ENCODE data around the gene CCT6B.
"Not testable (repeated sequence)": the region's sequence is repeated elsewhere in the genome, so short reads cannot be mapped to it uniquely, and the experiment has no call there.

CCT6B gene, protein sequence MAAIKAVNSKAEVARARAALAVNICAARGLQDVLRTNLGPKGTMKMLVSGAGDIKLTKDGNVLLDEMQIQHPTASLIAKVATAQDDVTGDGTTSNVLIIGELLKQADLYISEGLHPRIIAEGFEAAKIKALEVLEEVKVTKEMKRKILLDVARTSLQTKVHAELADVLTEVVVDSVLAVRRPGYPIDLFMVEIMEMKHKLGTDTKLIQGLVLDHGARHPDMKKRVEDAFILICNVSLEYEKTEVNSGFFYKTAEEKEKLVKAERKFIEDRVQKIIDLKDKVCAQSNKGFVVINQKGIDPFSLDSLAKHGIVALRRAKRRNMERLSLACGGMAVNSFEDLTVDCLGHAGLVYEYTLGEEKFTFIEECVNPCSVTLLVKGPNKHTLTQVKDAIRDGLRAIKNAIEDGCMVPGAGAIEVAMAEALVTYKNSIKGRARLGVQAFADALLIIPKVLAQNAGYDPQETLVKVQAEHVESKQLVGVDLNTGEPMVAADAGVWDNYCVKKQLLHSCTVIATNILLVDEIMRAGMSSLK

DNA sequence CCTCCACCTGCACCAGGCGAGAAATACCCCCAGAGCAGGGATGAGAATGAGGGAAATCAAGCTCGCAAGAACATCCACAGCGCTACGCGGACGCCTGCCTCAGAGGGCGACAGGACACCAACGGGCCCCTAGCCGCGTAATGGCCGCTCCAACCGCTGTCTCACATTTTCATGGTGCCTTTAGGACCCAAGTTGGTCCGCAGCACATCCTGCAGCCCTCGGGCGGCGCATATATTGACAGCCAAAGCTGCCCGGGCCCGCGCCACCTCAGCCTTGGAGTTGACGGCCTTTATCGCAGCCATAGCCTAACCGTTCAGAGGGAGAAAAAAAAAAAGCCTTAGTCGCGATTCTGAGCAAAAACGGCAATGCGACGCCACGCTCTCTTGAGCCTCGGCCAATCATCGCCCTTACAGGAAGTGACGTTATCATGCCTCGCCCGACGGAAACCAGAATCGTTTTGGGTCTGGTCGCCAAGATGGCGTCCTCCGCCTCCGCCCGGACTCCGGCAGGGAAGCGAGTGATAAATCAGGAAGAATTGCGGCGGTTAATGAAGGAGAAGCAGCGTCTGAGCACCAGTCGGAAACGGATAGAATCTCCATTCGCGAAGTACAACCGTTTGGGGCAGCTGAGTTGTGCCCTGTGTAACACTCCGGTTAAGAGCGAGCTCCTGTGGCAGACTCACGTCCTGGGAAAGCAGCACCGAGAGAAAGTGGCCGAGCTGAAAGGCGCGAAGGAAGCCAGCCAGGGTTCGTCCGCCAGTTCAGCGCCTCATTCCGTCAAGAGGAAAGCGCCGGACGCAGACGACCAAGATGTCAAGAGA lies at the start of gene CCT6B, which contains the start of gene ZNF830:
CCT6B (minus strand) TSS at position 368 of the 819 bp plus-strand sequence; CDS start at position 301, 67 bp downstream.
ZNF830 (plus strand) TSS at position 448 of the 819 bp plus-strand sequence; CDS start at position 475, 27 bp downstream.
- peak; percentile 83 to 98 (median 92) for DNase-seq
- intact Hi-C loops (cut with DNase I), result loop anchor here (1.0 to 10.0 kb wide), 2 partner anchors 19 to 133 kb away; partner anchors contain the start of gene LIG3

DNA sequence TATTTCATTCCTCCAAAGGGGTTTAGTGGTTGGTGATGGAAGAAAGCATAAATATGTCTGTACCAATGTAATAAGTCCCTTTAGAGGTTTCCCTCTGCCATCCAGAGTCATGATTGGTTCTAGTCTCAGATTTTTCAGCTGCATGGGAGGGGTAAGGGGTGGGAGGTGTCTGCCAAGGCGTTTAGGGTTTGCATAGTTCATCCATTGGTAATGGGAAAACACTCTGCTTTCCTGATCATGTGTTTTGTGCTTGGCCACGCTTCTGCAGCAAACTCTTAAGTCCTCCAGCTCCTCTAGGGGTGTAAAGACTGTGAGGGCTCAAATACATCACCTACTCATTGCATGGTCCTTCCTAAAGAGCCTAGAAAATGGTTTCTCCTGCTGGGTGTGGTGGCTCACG lies 48.8 kb upstream of the CCT6B start:
- no peak for DNase-seq
- intact Hi-C loops (cut with DNase I), result no loop called here

DNA sequence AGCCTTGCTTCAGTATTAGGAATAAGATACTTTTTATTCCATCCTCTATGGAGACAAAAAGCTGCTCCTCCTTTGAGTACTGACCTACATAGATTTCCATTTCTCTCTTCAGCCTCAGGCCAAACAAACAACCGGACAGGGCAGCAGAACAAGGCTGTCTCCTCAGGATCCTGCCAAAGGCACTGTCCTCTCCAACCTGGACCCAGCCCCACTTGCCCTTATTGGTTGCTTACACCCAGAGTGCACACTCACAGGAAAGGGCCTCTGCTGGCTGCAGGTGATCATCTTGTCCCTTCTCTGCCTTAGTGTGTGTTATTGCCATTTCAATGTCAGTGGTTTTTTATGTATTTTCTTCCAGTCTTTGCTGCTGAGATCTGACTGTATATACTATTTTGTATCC lies 45.7 kb upstream of the CCT6B start:
- intact Hi-C loops (cut with DNase I), result no loop called here
- no peak for DNase-seq

DNA sequence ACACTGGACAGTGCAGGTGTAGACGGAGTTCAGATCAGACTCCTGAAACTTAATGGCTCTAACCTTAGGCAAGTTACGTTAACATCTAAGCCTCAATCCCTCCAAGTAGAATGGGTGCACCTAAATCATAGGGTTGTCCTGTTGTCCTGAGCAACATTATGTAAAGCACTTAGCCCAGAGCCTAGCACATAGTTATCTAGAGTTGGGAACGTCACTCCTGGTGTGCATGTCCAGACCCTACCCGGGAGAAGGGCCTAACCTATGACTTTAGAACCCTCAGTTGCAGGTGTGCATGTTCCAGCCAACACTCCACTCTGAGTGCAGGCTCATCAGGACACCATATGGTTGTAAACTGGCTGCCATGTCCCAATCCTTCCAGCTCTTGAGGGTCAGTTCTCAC lies 45.1 kb upstream of the CCT6B start:
- DNase-seq, result no peak
- intact Hi-C loops (cut with DNase I), result no loop called here

DNA sequence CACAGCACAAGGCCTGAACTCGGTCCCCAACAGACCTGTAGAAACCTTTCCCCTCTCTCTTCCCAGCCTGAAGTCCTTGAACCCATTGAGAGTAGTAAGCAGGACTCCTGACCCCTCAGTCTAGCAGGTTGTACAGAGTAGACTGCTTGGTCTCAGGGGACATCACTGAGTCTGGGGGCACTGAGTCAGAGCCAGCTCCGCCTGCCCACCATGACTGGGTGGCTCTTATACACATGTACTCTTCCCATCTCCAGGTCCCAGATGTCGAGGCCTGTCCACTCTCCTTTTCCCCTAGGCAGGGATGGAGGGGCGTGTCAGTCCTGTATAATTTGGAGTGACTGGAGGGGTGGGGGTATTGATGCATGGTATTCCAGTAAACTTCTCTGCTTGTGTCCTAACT lies 42.5 kb upstream of the CCT6B start:
- intact Hi-C loops (cut with DNase I), result no loop called here
- no peak for DNase-seq

DNA sequence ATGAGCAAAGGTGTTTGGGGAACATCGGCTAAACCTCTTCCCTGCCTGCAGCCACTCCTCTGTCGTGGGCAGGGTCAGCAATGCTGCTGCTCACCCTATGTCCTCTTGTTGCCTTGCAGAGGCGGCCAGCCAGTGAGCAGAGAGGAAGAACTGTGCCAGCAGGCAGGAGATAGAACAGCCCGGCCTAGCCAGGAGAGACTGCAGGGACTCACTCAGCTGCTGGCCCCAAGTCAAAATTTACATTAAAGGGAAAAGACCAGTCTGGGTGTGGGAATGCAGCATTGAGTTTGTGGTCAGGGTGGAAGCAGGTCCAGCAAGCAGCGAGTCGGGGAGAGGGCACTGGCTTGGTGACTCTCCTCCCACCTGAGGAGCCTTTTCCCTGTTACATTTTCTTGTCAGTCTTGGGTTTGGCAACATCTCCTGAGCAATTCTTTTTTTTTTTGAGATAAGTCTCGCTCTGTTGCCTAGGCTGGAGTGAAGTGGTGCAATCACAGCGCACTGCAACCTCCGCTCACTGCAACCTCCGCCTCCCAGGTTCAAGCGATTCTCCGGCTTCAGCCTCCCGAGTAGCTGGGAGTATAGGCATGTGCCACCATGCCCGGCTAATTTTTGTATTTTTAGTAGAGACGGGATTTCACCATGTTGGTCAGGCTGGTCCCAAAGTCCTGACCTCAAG lies 41.8 kb upstream of the CCT6B start:
- intact Hi-C loops (cut with DNase I), result no loop called here

DNA sequence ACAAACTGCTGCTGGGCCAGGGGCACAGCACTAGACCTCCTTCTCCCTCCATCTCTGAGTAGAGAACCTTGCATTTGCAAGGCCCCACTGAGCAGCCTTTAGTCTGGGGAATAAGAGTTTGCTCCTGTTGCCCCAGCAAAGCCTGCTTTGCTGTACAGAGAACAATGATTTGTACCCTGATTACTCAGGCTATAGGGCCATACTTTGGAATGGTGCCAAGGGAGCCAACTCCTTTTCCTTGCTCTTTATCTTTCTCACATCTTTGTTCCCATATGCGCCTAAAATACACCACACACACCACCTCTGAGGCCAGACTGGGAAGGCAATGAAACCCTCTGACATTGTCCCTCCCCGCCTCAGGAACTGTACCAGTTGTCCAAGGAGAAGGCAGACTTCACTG lies 40.3 kb upstream of the CCT6B start:
- intact Hi-C loops (cut with DNase I), result no loop called here
- no peak for DNase-seq

More for the DNA sequence above, 41.8 kb upstream of the CCT6B start:
- peak in 1 of 10 donors; percentile 29 for DNase-seq

DNA sequence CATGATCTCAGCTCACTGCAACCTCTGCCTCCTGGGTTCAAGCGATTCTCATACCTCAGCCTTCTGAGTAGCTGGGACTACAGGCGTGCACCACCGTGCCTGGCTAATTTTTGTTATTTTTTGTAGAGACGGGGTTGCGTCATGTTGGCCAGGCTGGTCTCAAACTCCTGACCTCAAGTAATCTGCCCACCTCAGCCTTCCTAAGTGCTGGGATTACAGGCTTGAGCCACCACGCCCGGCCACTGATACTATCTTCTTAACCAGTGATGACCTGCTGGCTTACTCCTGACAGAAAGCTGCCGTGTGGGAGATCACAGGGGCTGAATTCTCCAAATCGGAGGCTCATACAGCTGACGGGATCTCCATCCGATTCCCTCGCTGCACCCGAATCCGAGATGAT lies 39.7 kb upstream of the CCT6B start:
- intact Hi-C loops (cut with DNase I), result not testable (repeated sequence)

DNA sequence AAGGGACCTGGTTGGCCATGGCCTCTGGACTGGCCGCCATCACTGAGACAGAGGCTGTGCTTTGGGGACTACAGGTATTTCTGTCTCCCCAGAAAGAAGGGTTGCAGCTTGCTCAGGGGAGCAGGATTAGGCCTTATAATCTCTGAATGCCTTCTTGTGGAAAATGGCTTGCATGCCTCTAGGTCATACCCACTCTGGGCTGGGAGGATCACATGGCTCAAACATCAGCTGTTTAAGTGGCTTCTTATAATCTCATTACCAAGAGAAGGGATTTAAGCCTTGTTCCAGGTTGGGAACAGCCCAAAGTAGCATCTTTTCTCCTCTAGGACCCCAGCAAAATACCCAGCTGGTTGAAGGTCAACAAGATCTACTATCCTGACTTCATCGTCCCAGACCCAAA lies 38.2 kb upstream of the CCT6B start:
- intact Hi-C loops (cut with DNase I), result no loop called here
- no peak for DNase-seq

More for the DNA sequence above, 39.7 kb upstream of the CCT6B start:
- not testable (repeated sequence) for DNase-seq

DNA sequence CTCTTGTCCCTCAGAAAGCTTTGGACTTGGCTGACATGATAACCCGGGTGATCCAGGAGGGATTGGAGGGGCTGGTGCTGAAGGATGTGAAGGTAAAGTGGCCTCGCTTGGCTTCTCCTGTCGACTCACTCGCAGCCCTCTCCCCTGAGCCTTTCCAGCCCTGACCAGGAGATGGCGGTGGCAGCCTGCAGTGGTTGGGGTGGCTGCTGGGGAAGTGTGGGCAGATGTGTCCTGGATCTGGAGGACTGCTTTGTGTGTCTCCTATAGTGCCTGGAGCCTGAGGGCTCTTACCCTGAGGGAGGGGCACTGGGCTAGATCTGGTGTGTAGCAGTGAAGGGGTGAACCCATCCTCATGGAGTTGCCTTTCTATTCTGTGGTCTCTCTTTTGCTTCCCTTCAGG lies 36.9 kb upstream of the CCT6B start:
- intact Hi-C loops (cut with DNase I), result loop anchor here (1.0 kb wide), 2 partner anchors 91 to 121 kb away; partner anchors contain the start of gene RAD51D
- DNase-seq, result peak; percentile 50 to 97 (median 77)

DNA sequence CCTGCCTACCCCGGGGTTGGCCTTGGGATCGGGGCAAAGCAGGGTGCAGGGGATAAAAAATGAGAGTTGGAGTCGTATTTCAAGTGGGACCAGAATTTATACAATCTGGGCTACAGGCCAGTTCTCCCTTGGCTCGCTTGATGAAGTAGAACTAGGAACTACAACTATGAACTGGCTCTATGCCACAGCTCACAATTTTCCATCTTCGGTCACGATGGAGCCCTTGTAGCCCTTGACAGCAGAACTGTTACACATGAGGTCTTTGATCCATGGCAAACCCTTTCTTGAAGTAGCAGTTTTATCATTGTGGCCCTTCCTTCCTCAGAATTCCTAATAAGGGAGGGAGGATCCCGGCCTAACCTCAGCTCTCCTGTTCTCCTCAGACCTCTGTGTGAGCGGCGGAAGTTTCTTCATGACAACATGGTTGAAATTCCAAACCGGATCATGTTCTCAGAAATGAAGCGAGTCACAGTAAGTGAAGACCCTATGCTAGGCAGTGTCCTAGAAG lies 36.1 kb upstream of the CCT6B start:
- DNase-seq, result no peak
- intact Hi-C loops (cut with DNase I), result no loop called here

DNA sequence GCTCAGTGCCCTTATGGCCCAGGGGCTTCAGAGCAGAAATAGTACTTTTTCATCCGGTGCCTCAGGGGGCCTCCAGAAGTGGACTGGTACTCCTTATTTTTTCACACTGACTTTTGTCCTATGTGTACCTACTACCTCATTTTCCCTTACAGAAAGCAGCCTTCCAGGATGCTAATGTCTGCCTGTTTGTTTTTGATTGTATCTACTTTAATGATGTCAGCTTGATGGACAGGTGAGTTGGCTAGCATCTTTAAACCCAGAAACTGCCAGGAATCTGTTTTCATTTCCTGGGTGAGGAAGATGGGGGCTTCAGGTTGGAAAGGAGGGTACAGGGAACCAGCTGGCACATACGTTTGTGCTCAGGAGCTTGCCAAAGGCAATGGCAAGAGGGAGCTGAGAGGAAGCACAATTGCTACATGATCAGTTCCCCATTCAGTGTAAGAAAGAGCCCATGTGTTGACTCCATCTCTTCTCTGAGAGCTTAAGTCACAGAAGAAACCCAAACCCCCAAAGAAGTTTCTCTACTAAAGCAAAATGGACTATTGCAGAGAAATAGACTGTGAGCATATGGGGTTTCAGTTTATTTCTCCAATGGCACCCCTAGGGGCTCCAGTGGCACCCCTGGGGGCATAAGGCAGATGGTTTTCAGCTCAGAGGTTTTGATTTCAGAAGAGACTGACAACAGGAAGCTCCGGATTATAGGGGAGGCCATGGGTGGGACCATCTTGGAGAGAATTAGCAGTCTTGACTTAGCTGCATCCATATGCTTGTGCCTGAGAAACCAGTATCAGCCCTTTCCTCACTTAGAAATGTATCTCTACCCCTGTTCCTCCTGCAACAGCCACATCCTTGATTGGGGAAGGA lies 35.4 kb upstream of the CCT6B start:
- no peak for DNase-seq
- intact Hi-C loops (cut with DNase I), result no loop called here

DNA sequence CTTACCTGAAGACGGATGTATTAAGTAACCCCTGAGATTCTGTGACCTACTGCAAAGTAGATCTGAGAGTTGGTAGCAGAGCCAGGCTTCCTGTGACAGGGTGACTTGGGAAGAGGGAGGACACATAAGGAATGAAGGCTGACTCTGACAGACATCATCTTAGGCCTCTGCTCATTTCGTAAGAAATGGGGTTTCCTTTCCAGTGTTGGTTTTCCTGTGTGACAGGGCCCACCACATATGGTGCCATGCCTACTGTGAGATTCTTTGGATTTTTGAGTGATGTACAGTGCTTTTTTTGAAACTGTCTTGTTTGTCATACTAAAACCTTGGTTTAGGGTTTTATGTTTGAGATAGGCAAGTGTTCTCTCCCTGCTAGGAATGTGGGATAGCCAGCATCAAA lies 31.8 kb upstream of the CCT6B start:
- DNase-seq, result no peak
- intact Hi-C loops (cut with DNase I), result no loop called here

DNA sequence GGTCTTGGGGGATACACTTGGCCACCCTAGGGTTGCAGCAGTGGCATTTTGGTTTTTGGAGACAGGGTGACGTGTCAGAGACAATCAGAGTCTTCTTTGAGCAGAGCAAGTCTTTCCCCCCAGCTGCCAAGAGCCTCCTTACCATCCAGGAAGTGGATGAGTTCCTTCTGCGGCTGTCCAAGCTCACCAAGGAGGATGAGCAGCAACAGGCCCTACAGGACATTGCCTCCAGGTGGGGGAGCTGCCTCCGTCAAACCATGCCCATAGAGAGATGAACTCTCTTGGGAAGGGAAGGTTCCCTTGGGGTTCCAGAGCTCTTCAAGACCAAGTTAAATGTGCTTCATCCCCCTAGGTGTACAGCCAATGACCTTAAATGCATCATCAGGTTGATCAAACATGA lies 30.3 kb upstream of the CCT6B start:
- intact Hi-C loops (cut with DNase I), result no loop called here
- DNase-seq, result no peak

DNA sequence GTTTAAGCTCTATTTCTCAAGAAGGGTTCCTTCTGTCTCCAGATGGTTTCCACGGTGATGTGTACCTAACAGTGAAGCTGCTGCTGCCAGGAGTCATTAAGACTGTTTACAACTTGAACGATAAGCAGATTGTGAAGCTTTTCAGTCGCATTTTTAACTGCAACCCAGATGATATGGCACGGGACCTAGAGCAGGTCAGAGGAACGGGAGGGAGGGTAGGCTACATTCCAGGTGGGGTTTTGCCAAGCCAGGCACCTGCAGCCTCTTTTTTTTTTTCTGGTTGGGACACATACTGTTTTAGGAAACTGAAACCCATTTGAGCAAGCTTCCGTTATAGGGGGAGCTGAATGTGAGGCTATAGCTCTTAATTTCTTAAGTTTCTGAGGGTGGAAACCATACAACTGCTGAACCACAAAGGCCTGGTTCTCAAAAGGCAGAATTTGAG lies 29.7 kb upstream of the CCT6B start:
- intact Hi-C loops (cut with DNase I), result no loop called here
- DNase-seq, result no peak

DNA sequence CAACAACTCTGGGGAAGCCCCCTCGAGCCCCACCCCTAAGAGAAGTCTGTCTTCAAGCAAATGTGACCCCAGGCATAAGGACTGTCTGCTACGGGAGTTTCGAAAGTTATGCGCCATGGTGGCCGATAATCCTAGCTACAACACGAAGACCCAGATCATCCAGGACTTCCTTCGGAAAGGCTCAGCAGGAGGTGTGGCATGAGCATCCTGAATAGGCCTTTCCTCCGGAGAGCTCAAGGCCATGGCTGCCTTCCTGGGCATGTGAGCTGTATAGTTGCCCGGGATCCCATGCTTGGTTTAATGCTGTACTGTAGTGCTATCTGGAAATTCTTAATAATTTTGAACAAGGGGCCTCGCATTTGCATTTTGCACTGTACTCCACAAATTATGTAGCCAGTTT lies 28.2 kb upstream of the CCT6B start:
- no peak for DNase-seq
- intact Hi-C loops (cut with DNase I), result loop anchor here (10.0 kb wide), 1 partner anchor 565 kb away; no protein-coding TSS in a partner anchor

DNA sequence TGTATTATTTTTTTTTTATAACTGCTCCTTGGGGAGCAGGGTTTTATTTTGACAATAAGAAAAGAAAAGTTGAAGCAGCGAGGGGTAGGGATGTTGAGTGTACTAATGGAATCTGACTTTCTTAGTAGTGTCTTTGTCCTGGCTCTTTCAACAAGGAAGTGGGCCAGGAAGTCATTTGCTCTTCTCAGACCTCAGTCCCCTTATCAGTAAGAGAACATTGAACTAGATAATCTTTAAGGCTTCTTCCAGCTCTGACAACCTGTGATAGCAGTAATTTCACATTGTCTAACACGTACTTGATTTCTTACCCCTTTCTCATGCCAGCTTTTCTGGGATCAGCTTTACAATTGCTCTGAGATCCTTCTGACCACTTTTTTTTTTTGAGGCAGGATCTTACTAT lies 27.4 kb upstream of the CCT6B start:
- DNase-seq, result no peak
- intact Hi-C loops (cut with DNase I), result loop anchor here (10.0 kb wide), 1 partner anchor 564 kb away; no protein-coding TSS in a partner anchor

DNA sequence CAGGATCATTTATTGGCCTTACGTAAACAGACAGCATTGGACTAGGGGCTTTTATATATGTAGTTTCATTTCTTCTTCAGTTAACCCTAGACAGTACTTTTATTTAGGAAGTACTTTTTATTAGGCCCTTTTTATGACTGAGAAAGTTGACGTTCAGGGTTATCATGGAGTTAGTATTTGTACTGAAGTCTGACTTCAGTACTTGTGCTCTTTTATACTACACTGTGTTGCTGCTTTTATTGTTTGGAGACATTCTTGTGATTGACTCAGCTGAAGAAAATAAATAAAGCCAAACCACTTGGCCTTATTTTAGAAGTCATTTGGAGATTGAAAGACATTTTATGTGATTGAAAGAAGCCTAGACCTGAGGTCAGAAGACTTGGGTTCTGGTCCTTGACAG lies 26.0 kb upstream of the CCT6B start:
- no peak for DNase-seq
- intact Hi-C loops (cut with DNase I), result loop anchor here (10.0 kb wide), 1 partner anchor 562 kb away; no protein-coding TSS in a partner anchor

Measured in posterior cingulate gyrus (tissue), 11 donors.